ENCODE results near the gene ATP11B.

ATP11B gene

DNA sequence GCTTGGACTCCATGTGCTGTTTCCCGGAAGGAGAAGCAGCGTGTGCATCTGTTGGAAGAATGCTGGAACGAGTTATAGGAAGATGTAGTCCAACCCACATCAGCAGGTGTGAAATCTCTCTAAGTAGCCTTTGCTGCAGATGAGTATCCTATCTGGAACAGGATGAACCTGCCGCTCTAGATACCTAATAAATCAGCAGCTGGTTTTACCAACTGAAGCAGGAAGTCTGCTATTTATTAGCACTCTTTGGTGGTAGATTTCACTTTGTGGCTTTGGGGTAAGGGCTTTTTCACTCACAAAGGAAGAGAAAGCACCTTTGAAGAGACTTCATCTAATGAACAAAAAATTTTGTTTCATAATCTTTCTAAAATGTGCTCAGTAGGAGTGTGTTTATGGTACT lies 120.6 kb downstream of the ATP11B start:
- no peak for DNase-seq

DNA sequence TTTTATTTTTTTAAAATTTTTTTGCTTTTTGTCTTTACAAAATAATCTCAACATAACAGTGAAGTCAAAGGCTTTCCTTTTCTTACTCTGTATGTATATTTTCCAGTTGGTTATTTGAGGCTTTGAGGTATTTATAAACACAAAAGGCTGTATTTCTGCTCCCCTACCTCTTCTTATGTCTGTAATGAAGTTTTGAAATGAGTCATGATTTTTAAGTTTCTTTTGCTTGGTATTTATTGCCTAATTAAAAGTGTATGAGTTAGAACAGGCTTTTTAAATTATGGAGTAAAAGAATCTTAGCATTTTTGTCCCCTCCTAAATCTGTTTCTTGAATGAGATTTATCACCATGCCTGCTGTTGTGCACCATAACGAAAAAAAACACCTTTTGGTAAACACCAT lies 121.0 kb downstream of the ATP11B start:
- DNase-seq: no peak

DNA sequence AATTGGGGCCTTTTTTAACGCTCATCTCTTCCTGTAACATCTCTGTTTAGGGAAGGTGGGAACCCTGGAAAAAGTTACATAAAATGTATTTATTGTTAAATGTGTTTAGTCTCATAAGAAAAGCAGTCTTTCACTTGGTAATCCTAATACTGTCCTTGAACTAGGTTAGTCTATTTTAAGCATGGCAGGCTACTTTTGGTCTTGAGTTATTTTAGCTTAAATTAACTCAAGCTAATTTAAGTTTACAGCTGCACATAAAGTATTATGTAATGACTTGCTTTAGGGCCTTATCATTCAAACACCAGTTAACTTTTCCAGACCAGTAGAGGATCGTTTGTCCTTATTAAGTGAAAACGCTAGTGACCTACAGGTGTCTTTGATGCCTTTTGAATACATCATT lies 123.8 kb downstream of the ATP11B start:
- no peak for DNase-seq

DNA sequence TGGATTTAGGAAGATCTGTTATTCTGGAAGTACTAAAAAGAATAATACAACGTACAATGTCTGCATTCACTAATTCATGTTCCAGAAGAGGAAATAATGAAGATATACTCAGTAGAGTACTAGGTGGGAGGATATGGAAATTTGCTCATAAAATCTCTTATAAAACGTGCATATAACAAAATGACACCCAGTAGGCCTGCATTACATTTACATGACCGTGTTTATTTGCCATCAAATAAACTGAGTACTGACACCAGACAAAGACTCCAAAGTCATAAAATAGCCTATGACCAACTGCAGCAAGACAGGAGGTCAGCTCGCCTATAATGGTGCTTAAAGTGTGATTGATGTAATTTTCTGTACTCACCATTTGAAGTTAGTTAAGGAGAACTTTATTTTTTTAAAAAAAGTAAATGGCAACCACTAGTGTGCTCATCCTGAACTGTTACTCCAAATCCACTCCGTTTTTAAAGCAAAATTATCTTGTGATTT lies 126.6 kb downstream of the ATP11B start:
- DNase-seq: no peak

DNA sequence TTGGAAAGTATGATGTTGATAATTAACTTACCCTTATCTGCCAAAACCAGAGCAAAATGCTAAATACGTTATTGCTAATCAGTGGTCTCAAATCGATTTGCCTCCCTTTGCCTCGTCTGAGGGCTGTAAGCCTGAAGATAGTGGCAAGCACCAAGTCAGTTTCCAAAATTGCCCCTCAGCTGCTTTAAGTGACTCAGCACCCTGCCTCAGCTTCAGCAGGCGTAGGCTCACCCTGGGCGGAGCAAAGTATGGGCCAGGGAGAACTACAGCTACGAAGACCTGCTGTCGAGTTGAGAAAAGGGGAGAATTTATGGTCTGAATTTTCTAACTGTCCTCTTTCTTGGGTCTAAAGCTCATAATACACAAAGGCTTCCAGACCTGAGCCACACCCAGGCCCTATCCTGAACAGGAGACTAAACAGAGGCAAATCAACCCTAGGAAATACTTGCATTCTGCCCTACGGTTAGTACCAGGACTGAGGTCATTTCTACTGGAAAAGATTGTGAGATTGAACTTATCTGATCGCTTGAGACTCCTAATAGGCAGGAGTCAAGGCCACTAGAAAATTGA lies 127.3 kb downstream of the ATP11B start:
- DNase-seq: no peak

DNA sequence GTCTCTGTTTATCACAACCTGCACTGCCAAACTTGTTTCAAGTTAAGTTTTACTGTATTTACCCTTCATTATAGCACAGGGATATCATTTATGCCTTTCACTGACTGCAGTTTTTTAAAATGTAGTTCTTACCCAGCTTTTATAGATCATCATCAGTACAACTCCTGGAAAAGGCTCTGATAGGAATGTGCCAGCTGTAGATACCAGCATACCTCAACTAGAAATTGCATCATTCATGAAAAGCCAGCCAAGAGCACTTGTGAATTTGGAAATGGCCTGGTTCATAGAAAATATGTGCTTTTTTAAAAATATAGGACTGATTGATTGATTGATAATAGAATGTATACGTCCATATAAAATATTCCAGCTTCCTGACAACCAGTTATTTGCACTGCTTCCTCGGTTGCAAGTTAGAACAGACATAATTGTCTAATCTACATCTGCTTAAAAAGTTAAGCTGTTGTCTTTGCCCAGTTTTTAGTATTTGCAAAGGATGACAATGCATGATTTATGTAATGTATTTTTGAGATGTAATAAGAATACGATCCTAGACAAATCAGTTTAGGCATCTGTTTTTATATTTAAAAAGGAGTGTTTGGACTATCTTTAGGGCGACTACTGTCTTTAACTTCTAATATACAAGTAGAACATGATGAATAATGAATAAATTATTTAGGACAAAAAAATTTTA lies 128.5 kb downstream of the ATP11B start:
- no peak for DNase-seq

DNA sequence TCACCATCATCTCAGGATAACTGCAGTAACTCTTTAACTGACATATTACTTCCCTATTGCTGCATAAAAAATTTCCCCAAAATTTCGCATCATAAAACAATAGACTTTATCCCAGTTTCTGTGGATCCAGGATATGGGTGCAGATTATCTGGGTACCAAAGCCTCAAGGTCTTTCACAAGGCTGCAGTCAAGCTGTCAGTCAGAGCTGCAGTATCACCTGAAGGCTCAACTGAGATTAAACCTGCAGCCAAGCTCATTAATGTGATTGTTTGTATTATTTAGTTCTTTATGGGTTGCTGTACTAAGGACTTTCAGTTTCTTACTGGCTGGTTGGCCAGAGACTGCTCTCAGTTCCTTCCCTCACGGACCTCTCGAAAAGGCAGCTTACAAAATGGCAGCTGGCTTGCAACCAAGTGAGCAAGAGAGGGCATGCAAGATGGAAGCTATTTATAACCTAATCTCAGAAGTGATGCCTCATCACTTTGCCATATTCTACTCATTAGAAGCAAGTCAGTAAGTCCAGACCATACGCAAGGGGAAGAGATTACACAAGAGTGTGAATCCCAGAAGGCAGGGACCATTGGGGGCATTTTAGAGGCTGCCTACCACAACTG lies 132.1 kb downstream of the ATP11B start:
- DNase-seq: no peak

DNA sequence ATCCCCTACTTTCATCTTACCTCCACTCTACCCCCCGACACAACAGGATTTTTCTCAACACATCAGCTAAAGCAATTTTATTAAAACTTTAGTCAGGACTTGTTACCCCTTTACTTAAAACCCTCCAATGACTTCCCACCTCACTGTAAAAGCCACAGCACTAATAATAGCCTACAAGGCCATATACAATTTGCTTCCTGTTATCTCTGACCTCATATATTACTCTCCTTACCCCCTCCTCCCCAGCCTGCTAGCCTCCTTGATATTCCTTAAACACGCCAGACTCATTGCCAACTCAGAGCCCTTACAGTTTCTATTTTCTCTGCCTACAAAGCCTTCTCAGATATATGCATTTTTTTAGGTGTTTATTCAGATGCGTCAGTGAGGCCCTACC lies 132.6 kb downstream of the ATP11B start:
- no peak for DNase-seq

DNA sequence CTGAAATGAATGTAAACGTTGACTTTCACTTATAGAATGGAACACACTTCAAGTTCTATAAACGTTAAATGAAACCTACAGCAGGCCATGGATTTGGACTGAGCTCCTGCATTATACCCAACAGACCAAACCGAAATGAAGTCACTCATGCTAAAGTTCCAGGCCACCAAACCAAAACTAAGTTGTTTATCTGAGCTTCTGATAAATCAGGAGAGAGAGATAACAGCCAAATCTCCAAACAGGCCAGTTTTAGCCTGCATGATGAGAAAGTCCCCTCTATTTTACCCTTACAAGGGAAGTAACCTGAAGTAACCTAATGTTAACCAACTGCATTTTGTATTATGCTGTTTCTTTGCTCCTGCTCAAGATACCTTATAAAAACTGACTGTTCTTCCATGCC lies 142.5 kb downstream of the ATP11B start:
- no peak for DNase-seq

DNA sequence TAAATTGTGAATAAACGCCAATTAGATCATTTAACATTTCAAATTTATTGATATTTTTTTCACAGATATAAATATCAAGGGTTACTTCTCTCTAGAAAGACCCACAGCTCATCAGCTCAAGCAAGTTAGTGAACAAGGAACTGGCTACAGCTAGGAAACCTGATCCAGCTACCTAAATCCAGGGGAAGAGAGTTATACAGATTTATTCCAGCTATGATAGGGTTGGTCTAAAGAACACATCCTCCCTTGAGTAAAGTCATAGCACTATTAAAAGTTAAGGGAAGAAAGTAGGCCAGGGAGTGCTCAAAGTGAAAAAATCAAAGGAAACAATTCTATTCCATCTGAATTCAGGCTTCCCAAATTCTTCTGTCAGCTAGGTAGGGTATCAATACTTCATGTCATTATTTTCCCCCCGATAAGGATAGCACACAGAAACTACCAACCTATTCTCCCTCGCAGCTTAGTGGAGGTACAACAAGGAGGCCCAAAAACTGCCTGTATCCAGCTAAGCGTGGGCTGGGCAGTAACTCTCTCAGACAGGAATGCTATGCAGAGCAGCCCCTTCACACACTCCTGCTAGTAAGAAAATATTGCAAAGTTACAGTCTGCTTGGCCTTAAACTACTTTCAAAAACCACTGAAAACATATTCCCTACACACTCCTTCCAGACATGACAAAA lies 143.1 kb downstream of the ATP11B start:
- DNase-seq: no peak

DNA sequence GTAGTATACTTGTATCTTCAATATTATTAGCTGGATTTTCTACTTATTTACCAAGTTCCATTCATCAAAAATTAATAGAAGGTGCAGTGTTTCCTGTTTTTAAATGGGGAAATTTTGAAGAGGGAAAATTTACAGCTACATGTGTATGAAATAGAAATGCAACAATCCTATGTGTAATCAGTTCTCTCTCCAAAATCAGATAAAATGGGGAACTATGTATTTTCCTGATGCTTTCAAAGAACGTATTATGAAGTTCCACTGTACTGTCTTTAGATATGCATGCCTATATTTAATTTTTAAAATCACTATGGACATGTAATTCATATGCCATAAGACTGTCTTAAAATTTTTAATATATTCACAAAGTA lies 143.6 kb downstream of the ATP11B start:
- DNase-seq: no peak

DNA sequence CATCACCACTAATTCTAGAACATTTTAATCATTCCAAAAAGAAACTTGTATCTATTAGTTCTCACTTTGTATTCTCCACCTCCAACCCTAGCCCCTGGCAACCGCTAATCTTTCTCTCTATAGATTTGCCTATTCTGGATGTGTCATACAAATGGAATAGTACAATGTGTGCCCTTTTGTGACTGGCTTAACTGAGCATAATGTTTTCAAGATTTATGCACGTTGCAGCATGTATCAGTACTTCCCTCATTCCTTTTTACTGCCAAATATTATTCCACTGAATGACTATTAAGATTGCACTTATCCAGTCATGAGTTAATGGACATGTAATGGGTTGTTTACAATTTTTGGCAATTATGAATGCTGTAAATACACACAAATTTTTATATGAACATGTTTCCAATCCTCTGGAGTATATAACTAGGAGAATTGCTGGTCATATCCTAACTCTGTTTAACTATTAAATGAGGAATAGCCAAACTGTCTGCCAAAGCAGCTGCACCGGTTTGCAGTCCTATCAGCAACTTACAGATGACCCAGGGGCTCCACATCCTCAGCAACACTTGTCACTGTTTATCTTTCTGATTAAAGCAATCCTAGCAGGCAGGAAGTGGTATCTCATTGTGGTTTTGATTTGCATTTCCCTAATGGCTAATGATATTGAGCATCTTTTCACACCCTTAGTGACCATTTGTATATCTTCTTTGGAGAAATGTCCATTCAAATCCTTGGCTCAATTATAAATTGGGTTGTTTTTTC lies 144.2 kb downstream of the ATP11B start:
- no peak for DNase-seq

DNA sequence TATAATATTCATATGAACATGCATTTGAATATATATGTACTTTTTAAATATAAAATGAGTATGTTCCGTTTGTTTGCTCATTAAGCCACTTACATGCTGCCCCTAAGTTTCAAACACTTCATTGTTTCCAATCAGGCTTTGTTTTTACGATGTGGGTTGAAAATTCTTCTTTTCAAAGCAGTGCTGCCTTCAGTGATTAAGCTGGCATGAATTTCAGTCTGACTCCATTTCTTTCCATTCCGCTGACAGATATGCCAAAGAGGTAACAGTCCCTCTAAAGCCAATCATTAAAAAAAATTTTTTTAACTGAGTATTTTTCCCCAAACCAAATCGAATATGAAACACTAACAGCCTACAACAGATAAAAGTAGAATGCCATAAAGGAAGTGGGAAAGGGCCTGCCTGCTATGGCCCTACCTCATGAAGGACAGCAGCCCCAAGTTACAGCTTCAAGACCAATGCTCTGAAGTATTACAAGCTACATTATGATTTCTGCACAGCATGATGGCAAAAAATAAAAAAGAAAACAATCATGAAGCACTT lies 147.0 kb downstream of the ATP11B start:
- DNase-seq: no peak

DNA sequence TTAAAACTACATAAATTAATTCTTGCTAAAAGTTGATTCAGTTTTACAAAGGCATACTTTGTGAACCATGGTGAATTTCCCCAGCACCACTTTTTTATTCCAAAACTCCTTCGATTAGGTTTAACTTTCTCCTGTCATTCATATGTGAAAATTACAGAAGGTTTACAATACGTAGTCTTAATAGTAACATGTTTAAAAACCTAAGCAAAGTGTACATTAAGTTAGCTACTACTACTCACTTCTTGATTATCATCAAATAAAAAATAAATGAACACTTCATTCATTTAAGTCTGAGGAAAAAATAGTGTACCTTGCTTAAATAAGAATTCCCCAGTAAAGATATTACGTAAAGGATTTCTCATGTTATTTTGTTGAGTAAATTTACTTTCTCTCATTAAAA lies 148.4 kb downstream of the ATP11B start:
- DNase-seq: no peak

DNA sequence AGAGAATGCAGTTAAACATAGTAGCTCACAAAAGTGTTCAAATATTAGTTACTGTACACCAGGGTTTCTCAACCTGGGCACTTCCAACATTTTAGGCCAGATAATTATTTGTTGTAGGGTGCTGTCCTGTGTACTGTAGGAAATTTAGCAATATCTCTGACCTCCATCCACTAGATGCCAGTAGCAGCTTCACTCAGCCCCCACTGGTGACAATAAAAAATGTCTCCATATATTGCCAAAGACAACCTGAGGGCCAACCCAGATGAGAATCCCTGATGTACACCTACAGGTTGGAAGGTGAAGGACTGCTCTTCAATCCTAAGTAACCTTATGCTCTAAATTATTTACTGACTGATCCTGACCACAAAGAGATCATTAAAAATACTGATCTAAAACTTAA lies 154.6 kb downstream of the ATP11B start:
- no peak for DNase-seq

DNA sequence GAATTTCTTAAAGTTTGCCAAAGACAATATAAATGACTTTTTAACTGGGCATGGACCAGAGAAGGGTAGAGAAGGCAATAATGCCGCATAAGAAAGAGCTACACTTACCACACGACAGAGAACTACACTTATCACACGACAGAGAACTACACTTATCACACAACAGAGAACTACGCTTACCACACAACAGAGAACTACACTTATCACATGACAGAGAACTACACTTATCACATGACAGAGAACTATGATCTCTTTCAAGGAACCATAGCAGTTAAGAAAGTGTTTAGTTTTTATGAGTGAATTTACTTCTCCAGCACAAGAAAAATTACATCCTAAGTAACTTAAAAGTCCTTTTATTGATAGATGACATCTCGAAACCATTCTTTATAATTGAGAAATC lies 155.0 kb downstream of the ATP11B start:
- no peak for DNase-seq

DNA sequence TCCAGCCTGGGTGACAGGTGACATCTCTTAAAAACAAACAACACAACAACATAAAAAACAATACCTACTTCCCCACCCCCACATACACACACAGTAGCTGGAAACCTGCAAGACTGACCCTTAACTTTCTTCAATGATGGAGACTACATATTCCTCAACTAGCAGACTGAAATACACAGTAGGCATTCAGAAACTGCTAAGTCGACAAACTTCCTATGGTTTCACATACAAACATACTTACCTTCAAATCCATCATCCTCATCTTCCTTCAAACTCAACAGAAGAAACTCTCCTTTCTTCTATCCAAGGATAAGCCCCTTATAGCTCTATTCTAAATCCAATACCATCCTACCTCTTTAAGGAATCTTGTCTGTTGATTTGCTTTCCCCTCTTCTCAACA lies 156.4 kb downstream of the ATP11B start:
- DNase-seq: no peak

DNA sequence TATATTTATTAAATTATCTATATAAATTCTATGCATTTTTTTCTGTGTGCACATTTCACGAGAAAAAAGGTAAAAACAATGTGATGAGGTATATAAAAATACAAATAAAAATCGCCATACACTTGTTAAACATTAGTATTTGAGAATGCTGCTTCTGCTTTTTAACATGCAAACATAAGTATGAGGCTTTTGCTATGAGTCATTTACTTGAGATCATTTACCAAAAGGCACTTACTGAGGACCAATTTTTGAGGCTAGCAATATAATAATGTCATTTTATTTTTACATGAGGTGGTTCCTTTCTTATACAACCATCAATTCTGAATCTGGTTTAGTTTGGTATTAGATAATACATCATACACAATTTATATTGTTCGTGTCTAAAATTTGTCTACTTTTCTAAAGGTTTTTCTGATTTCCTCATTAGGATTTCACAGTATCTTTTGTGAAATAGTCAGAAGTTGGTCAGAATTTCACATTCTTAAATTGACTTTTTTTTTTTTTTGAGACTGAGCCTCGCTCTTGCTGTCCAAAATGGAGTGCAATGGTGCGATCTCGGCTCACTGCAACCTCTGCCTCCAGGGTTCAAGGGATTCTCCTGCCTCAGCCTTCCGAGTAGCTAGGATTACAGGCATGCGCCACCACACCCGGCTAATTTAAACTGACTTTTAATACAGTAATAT lies 161.4 kb downstream of the ATP11B start:
- no peak for DNase-seq

DNA sequence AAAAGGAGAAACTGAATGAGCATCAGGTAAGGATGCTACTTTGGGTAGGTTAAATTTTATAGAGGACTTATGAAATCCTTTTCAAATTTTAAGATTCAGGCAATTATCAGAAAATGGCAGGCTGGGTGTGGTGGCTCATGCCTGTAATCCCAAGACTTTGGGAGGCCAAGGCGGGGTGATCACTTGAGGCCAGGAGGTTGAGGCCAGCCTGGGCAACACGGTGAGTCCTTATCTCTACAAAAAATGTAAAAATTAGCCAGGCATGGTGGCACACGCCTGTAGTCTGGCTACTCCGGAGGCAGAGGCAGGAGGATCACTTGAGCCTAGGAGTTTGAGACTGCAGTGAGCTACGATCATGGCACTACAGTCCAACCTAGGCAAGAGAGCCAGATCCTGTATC lies 163.9 kb downstream of the ATP11B start:
- DNase-seq: no peak

DNA sequence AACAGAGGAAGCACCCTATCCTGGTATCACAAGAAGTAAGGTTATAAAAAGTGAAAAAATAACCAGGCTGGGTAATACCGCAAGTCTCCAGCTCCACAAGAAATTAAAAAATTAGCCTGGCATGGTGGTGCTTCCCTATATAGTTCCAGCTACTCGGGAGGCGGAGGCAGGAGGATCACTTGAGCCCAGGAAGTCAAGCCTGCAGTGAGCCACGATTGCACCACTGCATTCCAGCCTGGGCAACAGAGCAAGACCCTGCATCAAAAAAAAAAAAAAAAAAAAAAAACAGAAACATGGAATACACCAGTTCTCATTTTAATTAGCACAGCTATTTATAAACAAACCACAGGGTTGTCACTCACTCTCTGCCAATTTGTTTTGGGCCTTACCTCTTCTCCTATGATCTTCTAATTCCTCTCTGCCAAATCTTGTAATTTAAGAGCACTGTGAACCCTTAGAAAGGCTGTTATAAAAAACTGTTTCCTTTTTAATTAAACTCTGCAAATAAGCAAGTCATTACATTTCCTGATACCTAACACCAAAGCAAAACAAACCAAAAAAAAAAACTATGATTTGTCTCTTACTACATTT lies 164.5 kb downstream of the ATP11B start:
- DNase-seq: no peak

DNA sequence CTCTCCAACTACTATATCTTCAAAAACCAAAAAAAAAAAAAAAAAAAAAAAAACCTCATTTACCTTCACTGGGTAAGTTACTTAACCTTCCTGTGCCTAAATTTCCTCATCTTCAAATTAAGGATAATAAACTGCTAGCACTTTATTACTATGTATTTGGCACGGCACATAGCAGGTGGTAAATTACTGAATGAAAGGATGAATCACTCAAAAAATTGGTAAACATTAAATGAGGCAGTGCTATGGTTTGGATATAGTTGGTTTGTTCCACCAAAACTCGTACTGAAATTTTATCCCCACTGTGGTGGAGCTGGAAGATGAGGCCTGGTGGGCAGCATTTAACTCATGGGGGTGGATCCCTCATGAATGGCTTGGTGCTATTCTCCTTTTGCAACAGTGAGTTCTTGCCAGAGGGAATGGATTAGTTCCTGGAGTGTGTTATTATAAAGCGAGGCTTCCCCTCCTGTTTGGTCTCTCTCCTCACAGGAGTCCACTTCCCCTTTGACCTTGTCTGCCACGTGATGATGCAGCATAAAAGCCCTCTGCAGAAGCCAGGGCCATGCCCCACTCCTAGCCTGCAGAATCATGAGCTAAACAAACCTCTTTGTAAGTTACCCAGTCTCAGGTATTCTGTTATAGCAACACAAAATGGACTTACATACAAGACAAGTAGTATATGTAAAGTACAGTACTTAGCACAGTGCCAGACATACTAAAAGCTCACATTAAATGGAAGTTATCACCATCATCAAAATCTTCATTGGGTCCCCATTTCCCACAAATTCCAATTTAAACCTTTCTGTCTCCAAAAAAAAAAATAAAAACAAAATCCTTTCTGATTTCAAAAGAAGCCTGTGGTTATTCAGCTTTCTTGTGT lies 166.4 kb downstream of the ATP11B start:
- no peak for DNase-seq

All from T1000 (cell line).